Activated T-helper 17 cell treated with anti-CD3 and anti-CD28 coated beads, Interleukin-2, amount 50 U/mL, for 72 hours (primary cell): Measurements from ENCODE around the gene FSIP1. TPM values are rescaled to one million over a fixed set of nuclear protein-coding genes. Genes with fewer than 3 reads are reported as not detected.

Source experiments
- ATAC-seq: fragments of 150-1000 bp; cut with Tn5 transposase; replicated peaks from 2 replicates; pipeline ENCODE4 v1.10.0; 2021; ENCODE audit warnings: mild to moderate bottlenecking, moderate library complexity
- H3K27ac Mint-ChIP-seq: one replicate; pipeline ENCODE4 v1.8.0; 2022; ENCODE audit warnings: mixed read lengths
- H3K27me3 Mint-ChIP-seq: one replicate; pipeline ENCODE4 v1.8.0; 2022; ENCODE audit warnings: mixed read lengths
- H3K36me3 Mint-ChIP-seq: one replicate; pipeline ENCODE4 v1.8.0; 2022; ENCODE audit warnings: low read depth, mild to moderate bottlenecking, mixed read lengths
- H3K4me1 Mint-ChIP-seq: one replicate; pipeline ENCODE4 v1.8.0; 2022; ENCODE audit warnings: mixed read lengths
- H3K4me3 Mint-ChIP-seq: one replicate; pipeline ENCODE4 v1.8.0; 2022; ENCODE audit warnings: mild to moderate bottlenecking, mixed read lengths
- H3K9me3 Mint-ChIP-seq: one replicate; pipeline ENCODE4 v1.8.0; 2022; ENCODE audit warnings: mixed read lengths
- total RNA-seq, 2 donors: library from RNA; stranded (reverse); gene quantifications; one replicate each; pipeline ENCODE4 v1.2.3, GENCODE V29; 2022

FSIP1 gene
- total RNA-seq, 2 donors from 2014 or later, result 0.32 to 0.34 TPM

- H3K36me3 Mint-ChIP-seq, result peaks cover 15% of the 10 kb centered on the region
- no peak for ATAC-seq
- H3K27ac Mint-ChIP-seq, result no peak overlapping the region
- H3K9me3 Mint-ChIP-seq, result no peaks in the 10 kb centered on the region
- H3K4me3 Mint-ChIP-seq, result no peak overlapping the region
- H3K27me3 Mint-ChIP-seq, result no peaks in the 10 kb centered on the region
- H3K4me1 Mint-ChIP-seq, result peaks cover 5% of the 10 kb centered on the region
Measured at GRCh38 chr15:39596358-39597051, 186.1 kb downstream of the FSIP1 start.

- Mint-ChIP-seq H3K36me3 (peaks cover 15% of the 10 kb centered on the region), H3K4me3 (no peak overlapping the region), H3K27me3 (no peaks in the 10 kb centered on the region), H3K27ac (no peak overlapping the region), H3K4me1 (peaks cover 5% of the 10 kb centered on the region), H3K9me3 (no peaks in the 10 kb centered on the region)
- ATAC-seq, result no peak
Measured at GRCh38 chr15:39595338-39596221, 187.1 kb downstream of the FSIP1 start.

DNA sequence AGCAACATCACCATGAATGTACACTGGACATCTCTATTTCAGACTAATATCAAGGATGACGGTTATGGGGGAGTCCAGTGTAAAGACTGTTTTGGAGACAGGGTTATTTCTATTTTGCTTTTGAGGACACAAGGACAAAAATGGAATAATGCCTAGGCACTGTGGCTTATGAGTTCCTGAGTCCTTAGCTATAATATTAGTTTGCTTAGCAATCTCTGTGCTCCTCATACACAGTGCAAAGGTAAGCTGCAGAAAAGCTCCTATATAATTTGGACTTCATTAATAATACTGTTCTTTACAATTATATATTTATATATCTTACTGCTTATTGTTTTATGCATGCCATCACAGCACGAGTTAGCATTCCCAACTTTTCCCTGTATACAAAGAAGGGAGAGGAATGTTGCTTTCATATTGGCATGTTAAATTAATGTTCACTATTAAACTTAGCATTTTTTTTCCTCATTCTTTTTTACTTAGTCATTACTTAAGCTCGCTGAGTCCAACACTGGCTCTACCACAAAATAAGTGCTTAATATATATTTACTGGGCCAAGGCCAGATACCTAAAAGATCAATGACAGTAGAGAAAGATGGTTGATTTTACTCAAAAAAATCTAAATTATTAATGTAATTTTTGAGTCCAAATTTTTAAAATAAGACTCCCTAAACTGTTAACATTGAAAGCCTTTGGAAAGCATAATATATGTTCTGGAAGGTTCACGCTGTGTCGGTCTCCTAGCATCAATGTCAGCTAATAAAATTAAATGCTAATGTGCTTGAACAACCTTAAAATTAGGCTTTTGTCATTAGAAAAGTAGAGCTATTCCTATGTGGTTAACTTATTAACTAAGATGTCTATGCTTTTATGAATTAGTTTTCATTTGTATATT, 187.9 kb downstream of the FSIP1 start:
- Mint-ChIP-seq H3K4me3 (peak overlapping the region; percentile 48), H3K27me3 (no peaks in the 10 kb centered on the region), H3K9me3 (no peaks in the 10 kb centered on the region), H3K27ac (no peak overlapping the region), H3K4me1 (peaks cover 5% of the 10 kb centered on the region), H3K36me3 (peaks cover 15% of the 10 kb centered on the region)
- ATAC-seq, result no peak

DNA sequence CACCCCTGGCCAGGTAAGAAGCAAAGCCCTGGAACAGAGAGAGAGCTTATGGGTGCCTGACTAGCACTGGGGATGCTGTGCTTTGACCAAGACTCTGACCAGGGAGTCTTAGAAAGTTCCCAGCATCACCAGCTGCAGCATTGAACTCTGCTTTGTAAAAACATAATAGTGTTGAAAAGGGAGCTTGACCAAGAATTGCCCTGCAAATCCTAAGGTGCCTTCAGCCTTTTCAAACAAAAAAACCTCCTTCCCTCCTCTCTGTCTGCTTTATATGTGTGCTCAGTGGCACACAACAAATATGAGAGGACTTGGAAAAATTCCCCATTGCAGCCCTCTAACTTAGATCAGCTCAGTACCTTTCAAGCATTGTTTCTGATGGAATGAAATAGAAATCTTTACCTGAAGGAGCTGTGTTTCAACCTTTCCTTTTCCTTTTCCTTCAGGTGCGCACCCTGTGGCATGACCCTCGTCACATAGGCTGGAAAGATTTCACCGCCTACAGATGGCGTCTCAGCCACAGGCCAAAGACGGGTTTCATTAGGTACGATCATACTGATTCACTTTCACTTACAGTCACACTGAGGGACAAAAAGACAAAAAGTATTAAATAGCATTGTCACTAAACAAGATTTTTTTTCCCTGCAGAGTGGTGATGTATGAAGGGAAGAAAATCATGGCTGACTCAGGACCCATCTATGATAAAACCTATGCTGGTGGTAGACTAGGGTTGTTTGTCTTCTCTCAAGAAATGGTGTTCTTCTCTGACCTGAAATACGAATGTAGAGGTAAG, 188.8 kb downstream of the FSIP1 start:
- Mint-ChIP-seq H3K4me3 (peak overlapping the region; percentile 48), H3K27ac (peak overlapping the region; percentile 46), H3K27me3 (no peaks in the 10 kb centered on the region), H3K9me3 (no peaks in the 10 kb centered on the region), H3K4me1 (peaks cover 5% of the 10 kb centered on the region), H3K36me3 (peaks cover 15% of the 10 kb centered on the region)
- ATAC-seq, result peak; percentile 91

- no peak for ATAC-seq
- peaks cover 15% of the 10 kb centered on the region for H3K36me3 Mint-ChIP-seq
- peaks cover 5% of the 10 kb centered on the region for H3K4me1 Mint-ChIP-seq
Measured at GRCh38 chr15:39593071-39593655, 189.5 kb downstream of the FSIP1 start.

DNA sequence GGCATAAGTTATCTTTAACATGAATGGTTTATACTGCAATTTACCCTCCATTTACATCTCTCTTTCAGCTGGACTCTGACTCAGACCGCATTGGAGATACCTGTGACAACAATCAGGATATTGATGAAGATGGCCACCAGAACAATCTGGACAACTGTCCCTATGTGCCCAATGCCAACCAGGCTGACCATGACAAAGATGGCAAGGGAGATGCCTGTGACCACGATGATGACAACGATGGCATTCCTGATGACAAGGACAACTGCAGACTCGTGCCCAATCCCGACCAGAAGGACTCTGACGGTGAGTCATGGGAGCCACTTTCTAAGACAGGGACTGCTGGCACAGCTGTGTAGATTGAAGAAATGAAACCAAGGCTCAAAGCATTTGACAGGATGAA, 190.1 kb downstream of the FSIP1 start:
- no peak for ATAC-seq
- H3K36me3 Mint-ChIP-seq, result peaks cover 15% of the 10 kb centered on the region
- peaks cover 5% of the 10 kb centered on the region for H3K4me1 Mint-ChIP-seq
- no peaks in the 10 kb centered on the region for H3K27me3 Mint-ChIP-seq
- H3K9me3 Mint-ChIP-seq, result no peaks in the 10 kb centered on the region
- no peak overlapping the region for H3K27ac Mint-ChIP-seq
- H3K4me3 Mint-ChIP-seq, result no peak overlapping the region

More at GRCh38 chr15:39593071-39593655, 189.5 kb downstream of the FSIP1 start:
- H3K27ac Mint-ChIP-seq, result no peak overlapping the region
- no peaks in the 10 kb centered on the region for H3K9me3 Mint-ChIP-seq
- no peaks in the 10 kb centered on the region for H3K27me3 Mint-ChIP-seq
- no peak overlapping the region for H3K4me3 Mint-ChIP-seq

DNA sequence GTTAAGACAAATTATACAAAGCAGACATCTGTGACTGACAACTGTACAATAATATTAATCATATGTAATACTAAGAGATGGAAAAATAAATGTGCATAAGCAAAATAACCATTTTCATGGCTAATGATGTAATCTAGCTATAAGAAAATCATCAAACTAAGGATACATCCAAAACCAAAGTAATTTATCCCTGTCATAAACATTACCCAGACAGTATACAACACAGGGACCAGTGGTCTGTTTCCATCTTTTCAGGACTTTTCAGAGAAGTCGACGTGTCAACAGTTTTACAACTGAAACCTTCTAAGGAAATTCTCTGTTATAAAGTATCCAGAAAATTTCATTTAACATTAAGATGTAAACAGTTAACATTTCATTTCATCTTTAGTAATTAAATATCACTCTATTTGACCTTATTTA, 190.7 kb downstream of the FSIP1 start:
- peaks cover 5% of the 10 kb centered on the region for H3K4me1 Mint-ChIP-seq
- no peak overlapping the region for H3K4me3 Mint-ChIP-seq
- H3K27ac Mint-ChIP-seq, result no peak overlapping the region
- no peaks in the 10 kb centered on the region for H3K9me3 Mint-ChIP-seq
- no peaks in the 10 kb centered on the region for H3K27me3 Mint-ChIP-seq
- ATAC-seq, result no peak
- H3K36me3 Mint-ChIP-seq, result peaks cover 15% of the 10 kb centered on the region

- Mint-ChIP-seq H3K4me3 (no peak overlapping the region), H3K27ac (no peak overlapping the region), H3K4me1 (peaks cover 5% of the 10 kb centered on the region), H3K27me3 (no peaks in the 10 kb centered on the region), H3K36me3 (peaks cover 15% of the 10 kb centered on the region), H3K9me3 (no peaks in the 10 kb centered on the region)
- no peak for ATAC-seq
Measured at GRCh38 chr15:39591141-39591895, 191.3 kb downstream of the FSIP1 start.

- Mint-ChIP-seq H3K4me3 (no peak overlapping the region), H3K4me1 (peaks cover 11% of the 10 kb centered on the region), H3K36me3 (peaks cover 15% of the 10 kb centered on the region), H3K27me3 (no peaks in the 10 kb centered on the region), H3K27ac (no peak overlapping the region), H3K9me3 (no peaks in the 10 kb centered on the region)
- ATAC-seq, result no peak
Measured at GRCh38 chr15:39589815-39590644, 192.6 kb downstream of the FSIP1 start.

- no peak overlapping the region for H3K27ac Mint-ChIP-seq
- H3K36me3 Mint-ChIP-seq, result peaks cover 15% of the 10 kb centered on the region
- no peaks in the 10 kb centered on the region for H3K9me3 Mint-ChIP-seq
- no peak for ATAC-seq
- no peaks in the 10 kb centered on the region for H3K27me3 Mint-ChIP-seq
- H3K4me1 Mint-ChIP-seq, result peaks cover 11% of the 10 kb centered on the region
- H3K4me3 Mint-ChIP-seq, result no peak overlapping the region
Measured at GRCh38 chr15:39589193-39589814, 193.3 kb downstream of the FSIP1 start.

DNA sequence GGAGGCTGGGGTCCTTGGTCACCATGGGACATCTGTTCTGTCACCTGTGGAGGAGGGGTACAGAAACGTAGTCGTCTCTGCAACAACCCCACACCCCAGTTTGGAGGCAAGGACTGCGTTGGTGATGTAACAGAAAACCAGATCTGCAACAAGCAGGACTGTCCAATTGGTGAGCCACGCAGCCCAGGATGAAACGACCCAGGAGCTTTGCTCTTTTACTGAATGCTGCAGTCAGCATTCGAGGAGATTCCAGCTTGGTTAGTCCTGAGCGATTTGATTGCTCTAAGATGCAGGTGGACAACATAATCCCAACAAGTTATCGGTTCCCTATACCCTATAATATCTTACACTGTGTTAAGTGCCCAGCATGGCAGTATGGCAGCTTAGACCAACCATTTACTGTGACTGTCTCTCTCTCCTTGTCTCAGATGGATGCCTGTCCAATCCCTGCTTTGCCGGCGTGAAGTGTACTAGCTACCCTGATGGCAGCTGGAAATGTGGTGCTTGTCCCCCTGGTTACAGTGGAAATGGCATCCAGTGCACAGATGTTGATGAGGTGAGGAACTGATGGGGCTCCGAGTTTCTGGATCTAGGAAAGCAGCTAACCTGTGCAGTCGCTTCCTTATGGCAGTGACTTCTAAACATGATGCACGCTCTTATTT, 194.0 kb downstream of the FSIP1 start:
- no peak for ATAC-seq
- no peaks in the 10 kb centered on the region for H3K9me3 Mint-ChIP-seq

More for the DNA sequence above, 194.0 kb downstream of the FSIP1 start:
- no peak overlapping the region for H3K4me3 Mint-ChIP-seq
- H3K36me3 Mint-ChIP-seq, result peaks cover 9% of the 10 kb centered on the region
- peaks cover 5% of the 10 kb centered on the region for H3K4me1 Mint-ChIP-seq
- H3K27ac Mint-ChIP-seq, result no peak overlapping the region
- no peaks in the 10 kb centered on the region for H3K27me3 Mint-ChIP-seq
